Upper lobe of left lung (tissue), 6 donors: ENCODE results near the gene NCK2. TPM values are rescaled to one million over a fixed set of nuclear protein-coding genes. Genes with fewer than 3 reads are reported as not detected.

Experiments
- ATAC-seq, 2 donors: fragments of 200-7000 bp; cut with Tn5 transposase; one replicate each; pipeline ENCODE4 v1.9.1; 2022; ENCODE audit warnings: mild to moderate bottlenecking in 2 of 2, moderate library complexity in 2 of 2; ENCODE audit not compliant: low FRiP score in 2 of 2
- DNase-seq, 2 donors: peaks; one replicate each; pipeline ENCODE4 v3.0.0-alpha.2; 2019 to 2020
- H3K27ac ChIP-seq, 4 donors: fragments of 200-600 bp; sonication (generic); one replicate each; pipeline ENCODE4 v1.5.1; 2016 to 2019
- H3K27me3 ChIP-seq, 4 donors: fragments of 200-600 bp; sonication (generic); one replicate each; pipeline ENCODE4 v1.5.1; 2017 to 2019
- H3K36me3 ChIP-seq, 4 donors: fragments of 200-600 bp; sonication (generic); one replicate each; pipeline ENCODE4 v1.5.1; 2016 to 2019
- H3K4me1 ChIP-seq, 4 donors: fragments of 200-600 bp; sonication (generic); one replicate each; pipeline ENCODE4 v1.5.1; 2018 to 2019
- H3K4me3 ChIP-seq, 4 donors: fragments of 200-600 bp; sonication (generic); one replicate each; pipeline ENCODE4 v1.5.1; 2017 to 2019; ENCODE audit warnings: mild to moderate bottlenecking in 2 of 4, moderate library complexity in 1 of 4
- H3K9me3 ChIP-seq, 4 donors: fragments of 200-600 bp; sonication (generic); one replicate each; pipeline ENCODE4 v1.5.1; 2018 to 2019
- EP300 ChIP-seq, 4 donors: sonication (generic); formaldehyde crosslinking; IDR thresholded peaks; one replicate each; pipeline ENCODE4 v1.5.1; 2017; ENCODE audit warnings: antibody characterized with exemption in 4 of 4, control low read depth in 2 of 4
- POLR2A ChIP-seq, 4 donors: fragments of 450-650 bp; IDR thresholded peaks; one replicate each; pipeline ENCODE4 v1.5.1; 2016 to 2017; ENCODE audit warnings: antibody characterized with exemption in 4 of 4, mild to moderate bottlenecking in 2 of 4
- POLR2AphosphoS5 ChIP-seq, 2 donors: sonication (generic); formaldehyde crosslinking; IDR thresholded peaks; one replicate each; pipeline ENCODE4 v1.5.1; 2017; ENCODE audit warnings: antibody characterized with exemption in 2 of 2
- WGBS, 2 donors: methylation state at CpG; one replicate each; pipeline ENCODE4 v1.1.5; 2017 to 2018; 5-methylcytosine and 5-hydroxymethylcytosine counted together
- total RNA-seq, 6 donors: library from RNA; depleted of rRNA in 4 of 6; stranded (reverse); fragments of >200 nt in 4 of 6; gene quantifications; one replicate each; pipeline versions ENCODE4 v1.1.0 to v1.2.1, GENCODE V29; 2016 to 2021
- TF ChIP-seq, protein P1 (sequence below), 6 experiments: fragments of 450-650 bp in 4 of 6; fragments of 200-600 bp in 2 of 6; sonication (generic) in 2 of 6; IDR thresholded peaks; one replicate each; pipeline ENCODE4 v1.5.1; 2016 to 2019; ENCODE audit warnings: antibody characterized with exemption in 6 of 6
- donor health status: DM: no; HTN: no; CAD: no; lungs with moderate emphysema.
- donor health status: DM: no; HTN: yes; CAD: no; lungs with severe emphysema.

The NCK2 gene
- total RNA-seq, 6 donors from 2014 or later = 29.3 to 48.6 (median 37.9) TPM

GRCh38 chr2:105873721-105874120 lies 129.0 kb downstream of the NCK2 start:
- peaks cover 0 to 17% (median under 1%) of the 10 kb centered on the region in 4 donors for H3K4me1 ChIP-seq
- 56 to 68% methylated on average over 8 of the region's 8 CpGs for WGBS, 2 donors
- peak in 1 of 2 donors; percentile 49 for DNase-seq
- no peaks in the 10 kb centered on the region for H3K36me3 ChIP-seq
- ATAC-seq = peak in 1 of 2 donors; percentile 33
- no peaks in the 10 kb centered on the region for H3K9me3 ChIP-seq
- H3K27me3 ChIP-seq = no peaks in the 10 kb centered on the region
- no peak overlapping the region for H3K4me3 ChIP-seq
- TF ChIP-seq, protein P1, sequence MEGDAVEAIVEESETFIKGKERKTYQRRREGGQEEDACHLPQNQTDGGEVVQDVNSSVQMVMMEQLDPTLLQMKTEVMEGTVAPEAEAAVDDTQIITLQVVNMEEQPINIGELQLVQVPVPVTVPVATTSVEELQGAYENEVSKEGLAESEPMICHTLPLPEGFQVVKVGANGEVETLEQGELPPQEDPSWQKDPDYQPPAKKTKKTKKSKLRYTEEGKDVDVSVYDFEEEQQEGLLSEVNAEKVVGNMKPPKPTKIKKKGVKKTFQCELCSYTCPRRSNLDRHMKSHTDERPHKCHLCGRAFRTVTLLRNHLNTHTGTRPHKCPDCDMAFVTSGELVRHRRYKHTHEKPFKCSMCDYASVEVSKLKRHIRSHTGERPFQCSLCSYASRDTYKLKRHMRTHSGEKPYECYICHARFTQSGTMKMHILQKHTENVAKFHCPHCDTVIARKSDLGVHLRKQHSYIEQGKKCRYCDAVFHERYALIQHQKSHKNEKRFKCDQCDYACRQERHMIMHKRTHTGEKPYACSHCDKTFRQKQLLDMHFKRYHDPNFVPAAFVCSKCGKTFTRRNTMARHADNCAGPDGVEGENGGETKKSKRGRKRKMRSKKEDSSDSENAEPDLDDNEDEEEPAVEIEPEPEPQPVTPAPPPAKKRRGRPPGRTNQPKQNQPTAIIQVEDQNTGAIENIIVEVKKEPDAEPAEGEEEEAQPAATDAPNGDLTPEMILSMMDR (IDR thresholded peaks at IDR 0.05) = no peak
- TF ChIP-seq POLR2AphosphoS5 (IDR thresholded peaks at IDR 0.05) (no peak), EP300 (IDR thresholded peaks at IDR 0.05) (no peak), POLR2A (IDR thresholded peaks at IDR 0.05) (no peak)
- H3K27ac ChIP-seq = no peak overlapping the region

DNA sequence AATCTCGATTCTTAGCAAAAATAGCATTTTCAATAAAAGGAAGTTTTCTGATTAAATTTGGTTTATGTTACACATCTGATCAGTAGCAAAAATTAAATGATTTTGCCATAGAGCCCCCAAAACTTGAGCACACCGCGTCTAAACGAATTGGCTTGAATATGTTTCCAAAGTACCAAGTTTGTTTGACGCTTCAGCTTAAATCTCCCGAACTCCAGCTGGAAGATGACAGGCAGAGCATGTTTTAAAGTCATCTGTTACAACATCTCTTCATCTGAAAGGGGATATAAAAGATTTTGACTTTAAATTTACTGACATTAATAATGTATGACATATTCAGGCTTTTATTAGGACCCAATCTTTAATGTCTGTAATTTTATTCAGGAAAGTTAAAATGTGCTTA lies 129.8 kb downstream of the NCK2 start:
- DNase-seq (no peak), ATAC-seq (no peak)
- no peaks in the 10 kb centered on the region for H3K9me3 ChIP-seq
- no peaks in the 10 kb centered on the region for H3K27me3 ChIP-seq
- H3K4me3 ChIP-seq = no peak overlapping the region
- H3K4me1 ChIP-seq = peaks cover 0 to 12% (median 0%) of the 10 kb centered on the region in 4 donors
- TF ChIP-seq POLR2AphosphoS5 (IDR thresholded peaks at IDR 0.05) (no peak), POLR2A (IDR thresholded peaks at IDR 0.05) (no peak), EP300 (IDR thresholded peaks at IDR 0.05) (no peak)
- TF ChIP-seq, protein P1 (IDR thresholded peaks at IDR 0.05) = no peak
- no peak overlapping the region for H3K27ac ChIP-seq
- no peaks in the 10 kb centered on the region for H3K36me3 ChIP-seq
- 83 to 91% methylated on average over 6 of the region's 6 CpGs for WGBS, 2 donors

GRCh38 chr2:105875241-105875640 lies 130.5 kb downstream of the NCK2 start:
- DNase-seq (no peak), ATAC-seq (no peak)
- H3K9me3 ChIP-seq = no peaks in the 10 kb centered on the region
- peaks cover 0 to 12% (median 0%) of the 10 kb centered on the region in 4 donors for H3K4me1 ChIP-seq
- no peak overlapping the region for H3K4me3 ChIP-seq
- H3K27me3 ChIP-seq = no peaks in the 10 kb centered on the region
- no peak overlapping the region for H3K27ac ChIP-seq
- H3K36me3 ChIP-seq = no peaks in the 10 kb centered on the region
- WGBS, 2 donors = 84 to 88% methylated on average over 4 to 7 of the region's 7 CpGs
- TF ChIP-seq, protein P1 (IDR thresholded peaks at IDR 0.05) = no peak
- no peak for TF ChIP-seq EP300 (IDR thresholded peaks at IDR 0.05)
- no peak for TF ChIP-seq POLR2AphosphoS5 (IDR thresholded peaks at IDR 0.05)
- TF ChIP-seq POLR2A (IDR thresholded peaks at IDR 0.05) = no peak

GRCh38 chr2:105876191-105876590 lies 131.5 kb downstream of the NCK2 start:
- no peak for TF ChIP-seq POLR2A (IDR thresholded peaks at IDR 0.05)
- no peak for TF ChIP-seq EP300 (IDR thresholded peaks at IDR 0.05)
- TF ChIP-seq, protein P1 (IDR thresholded peaks at IDR 0.05) = no peak
- TF ChIP-seq POLR2AphosphoS5 (IDR thresholded peaks at IDR 0.05) = no peak
- H3K27ac ChIP-seq = no peak overlapping the region
- DNase-seq (no peak), ATAC-seq (no peak)
- 93 to 98% methylated on average over 4 of the region's 4 CpGs for WGBS, 2 donors
- H3K4me1 ChIP-seq = peaks cover 0 to 12% (median 0%) of the 10 kb centered on the region in 4 donors
- peaks cover 0 to 2% (median under 1%) of the 10 kb centered on the region in 4 donors for H3K36me3 ChIP-seq
- H3K27me3 ChIP-seq = no peaks in the 10 kb centered on the region
- no peaks in the 10 kb centered on the region for H3K9me3 ChIP-seq
- no peak overlapping the region for H3K4me3 ChIP-seq

DNA sequence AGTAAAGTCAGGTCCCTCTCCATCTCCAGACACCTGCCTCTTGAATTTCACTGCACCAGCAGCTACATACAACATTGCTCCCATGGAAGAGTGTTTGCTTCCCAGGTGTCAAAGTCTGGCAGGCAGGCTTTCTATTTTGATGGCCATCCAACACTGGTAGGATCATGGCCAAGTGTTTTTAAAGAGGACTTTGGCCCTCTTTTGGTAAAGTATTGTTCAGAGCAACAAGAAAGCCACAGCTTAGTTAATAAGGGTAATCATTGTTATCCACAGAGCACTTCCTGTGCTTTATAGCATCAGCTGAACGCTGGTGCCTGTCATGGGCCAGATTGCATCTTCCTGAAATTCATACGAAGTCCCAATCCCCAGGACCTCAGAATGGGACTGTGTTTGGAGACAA lies 133.2 kb downstream of the NCK2 start:
- H3K4me3 ChIP-seq = no peak overlapping the region
- H3K27me3 ChIP-seq = no peaks in the 10 kb centered on the region
- 52 to 63% methylated on average over 2 of the region's 2 CpGs for WGBS, 2 donors
- no peaks in the 10 kb centered on the region for H3K9me3 ChIP-seq
- H3K27ac ChIP-seq = no peak overlapping the region
- ATAC-seq = no peak
- H3K36me3 ChIP-seq = peaks cover 0 to 19% (median 11%) of the 10 kb centered on the region in 4 donors
- H3K4me1 ChIP-seq = peaks cover 0 to 12% (median 0%) of the 10 kb centered on the region in 4 donors
- no peak for DNase-seq
- TF ChIP-seq, protein P1 (IDR thresholded peaks at IDR 0.05) = no peak
- no peak for TF ChIP-seq EP300 (IDR thresholded peaks at IDR 0.05)
- TF ChIP-seq POLR2AphosphoS5 (IDR thresholded peaks at IDR 0.05) = no peak
- no peak for TF ChIP-seq POLR2A (IDR thresholded peaks at IDR 0.05)
